HUDEP-2 (cell line): Measurements from ENCODE around the gene NFAM1.

Experiments used
- DNase-seq, 76 experiments: peaks; one replicate each; lab custom pipeline; 2025; ENCODE audit not compliant: unreplicated experiment in 76 of 76; lab: John Stamatoyannopoulos, UW

NFAM1 gene

DNA sequence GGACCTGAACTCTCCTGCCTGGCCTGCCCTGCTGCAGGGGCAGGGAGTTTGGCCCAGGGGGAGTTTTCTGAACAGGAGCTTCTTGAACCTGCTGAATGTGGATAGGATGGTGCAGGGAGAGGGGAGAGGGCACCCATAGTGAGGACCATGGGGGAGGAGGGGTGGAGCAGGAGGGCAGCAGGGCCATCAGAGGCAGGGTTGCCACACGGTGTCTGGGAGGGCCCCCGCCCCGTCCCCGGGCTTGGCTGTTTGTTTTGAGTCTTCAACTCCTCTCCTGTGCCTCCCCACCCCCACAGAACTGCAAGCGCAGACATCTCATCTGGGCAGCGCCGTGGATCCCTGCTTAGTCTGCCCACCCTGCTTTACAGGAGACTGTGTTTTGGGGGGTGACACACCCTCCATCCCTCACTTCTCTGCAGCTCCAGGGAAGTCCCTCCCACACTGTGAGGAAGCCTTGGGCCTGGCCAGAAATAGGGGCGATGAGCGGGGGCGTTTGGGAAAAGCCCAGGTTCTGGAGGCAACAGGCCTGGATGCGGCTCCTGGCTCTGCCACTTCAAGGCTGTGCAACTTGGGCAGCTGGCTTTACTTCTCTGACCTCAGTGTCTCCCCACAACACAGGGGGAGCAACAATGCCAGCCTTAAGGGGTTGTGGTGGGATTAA, 14.4 kb downstream of the NFAM1 start:
- no peak for DNase-seq

- DNase-seq = no peak
Measured at GRCh38 chr22:42416671-42417230, 15.5 kb downstream of the NFAM1 start.

DNA sequence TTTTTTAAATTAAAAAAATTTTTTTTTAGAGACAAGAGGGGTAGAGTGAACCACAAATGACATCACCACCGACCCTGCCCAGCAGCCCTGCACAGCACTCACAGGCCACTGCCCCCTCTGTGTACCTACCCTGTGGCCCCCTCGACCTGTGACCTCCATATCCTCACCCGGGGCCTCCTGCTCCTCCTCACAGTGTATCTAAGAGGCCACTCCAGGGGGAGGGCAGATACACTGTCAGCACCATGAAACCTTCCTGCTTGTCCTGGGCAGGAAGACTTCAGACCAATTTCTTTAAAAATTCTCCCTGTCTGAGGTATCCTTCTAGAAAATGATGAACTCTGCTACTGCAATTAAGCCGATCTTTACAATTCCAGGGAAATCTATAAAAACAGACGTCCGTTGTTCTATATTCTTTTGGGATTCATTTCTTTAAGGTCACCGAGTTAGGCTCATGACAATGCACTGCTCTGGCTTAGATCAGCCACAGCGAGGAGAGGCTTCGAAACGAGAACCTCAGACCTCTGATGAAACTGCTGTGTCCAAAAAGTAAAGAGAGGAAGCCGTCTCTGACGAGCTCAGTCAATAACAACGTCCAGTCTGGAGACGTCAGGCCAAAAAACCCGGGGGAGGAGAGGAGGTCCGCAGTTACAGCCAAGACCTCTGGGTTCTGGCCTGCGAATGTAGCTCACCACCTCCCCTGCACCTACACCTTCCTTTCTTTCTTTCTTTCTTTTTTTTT, 17.5 kb downstream of the NFAM1 start:
- no peak for DNase-seq

DNA sequence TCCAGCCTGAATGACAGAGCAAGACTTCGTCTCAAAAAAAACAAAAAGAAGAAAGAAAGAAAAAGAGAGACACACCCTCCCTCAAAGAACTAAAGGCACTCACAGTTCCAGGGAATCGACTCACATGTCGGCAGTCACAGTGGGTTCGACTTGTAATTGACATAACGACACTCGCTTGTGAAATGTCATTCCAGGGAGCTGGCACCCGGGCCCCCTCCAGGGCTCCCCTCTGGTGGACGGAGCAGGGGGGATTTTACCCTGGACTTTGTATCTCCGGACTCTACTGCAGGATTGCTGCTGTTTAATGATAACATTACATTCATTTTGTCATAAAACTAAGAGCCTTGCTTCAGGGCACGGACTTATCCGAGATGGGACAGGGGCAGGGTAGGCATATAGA, 18.2 kb downstream of the NFAM1 start:
- DNase-seq = no peak

GRCh38 chr22:42412744-42413333, 19.4 kb downstream of the NFAM1 start:
- no peak for DNase-seq

GRCh38 chr22:42410708-42411107, 21.5 kb downstream of the NFAM1 start:
- DNase-seq = no peak

GRCh38 chr22:42408810-42409529, 23.2 kb downstream of the NFAM1 start:
- no peak for DNase-seq

- no peak for DNase-seq
Measured at GRCh38 chr22:42408276-42408675, 23.9 kb downstream of the NFAM1 start.

DNA sequence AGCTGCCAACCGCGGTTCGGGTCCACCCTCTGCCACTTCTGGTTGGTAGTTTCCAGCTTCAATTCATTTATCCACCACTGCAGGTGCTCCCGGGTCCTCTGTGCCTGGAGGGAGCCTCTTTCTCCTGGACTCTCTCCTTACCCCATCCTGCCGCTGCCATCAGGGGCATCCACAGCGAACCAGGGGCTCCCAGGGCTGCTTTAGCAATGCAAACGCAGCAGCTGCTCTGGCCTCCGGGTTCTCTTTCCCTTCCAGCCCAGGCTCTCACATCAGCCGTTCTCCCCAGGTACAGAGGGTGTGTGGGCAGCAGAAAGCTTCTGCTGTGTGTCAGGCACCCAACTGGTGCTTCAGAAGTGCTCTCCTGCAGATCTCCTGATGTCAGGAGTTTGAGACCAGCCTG, 27.9 kb downstream of the NFAM1 start:
- no peak for DNase-seq

GRCh38 chr22:42401535-42402334, 30.5 kb downstream of the NFAM1 start:
- DNase-seq = no peak

- DNase-seq = no peak
Measured at GRCh38 chr22:42400811-42401534, 31.2 kb downstream of the NFAM1 start.

DNA sequence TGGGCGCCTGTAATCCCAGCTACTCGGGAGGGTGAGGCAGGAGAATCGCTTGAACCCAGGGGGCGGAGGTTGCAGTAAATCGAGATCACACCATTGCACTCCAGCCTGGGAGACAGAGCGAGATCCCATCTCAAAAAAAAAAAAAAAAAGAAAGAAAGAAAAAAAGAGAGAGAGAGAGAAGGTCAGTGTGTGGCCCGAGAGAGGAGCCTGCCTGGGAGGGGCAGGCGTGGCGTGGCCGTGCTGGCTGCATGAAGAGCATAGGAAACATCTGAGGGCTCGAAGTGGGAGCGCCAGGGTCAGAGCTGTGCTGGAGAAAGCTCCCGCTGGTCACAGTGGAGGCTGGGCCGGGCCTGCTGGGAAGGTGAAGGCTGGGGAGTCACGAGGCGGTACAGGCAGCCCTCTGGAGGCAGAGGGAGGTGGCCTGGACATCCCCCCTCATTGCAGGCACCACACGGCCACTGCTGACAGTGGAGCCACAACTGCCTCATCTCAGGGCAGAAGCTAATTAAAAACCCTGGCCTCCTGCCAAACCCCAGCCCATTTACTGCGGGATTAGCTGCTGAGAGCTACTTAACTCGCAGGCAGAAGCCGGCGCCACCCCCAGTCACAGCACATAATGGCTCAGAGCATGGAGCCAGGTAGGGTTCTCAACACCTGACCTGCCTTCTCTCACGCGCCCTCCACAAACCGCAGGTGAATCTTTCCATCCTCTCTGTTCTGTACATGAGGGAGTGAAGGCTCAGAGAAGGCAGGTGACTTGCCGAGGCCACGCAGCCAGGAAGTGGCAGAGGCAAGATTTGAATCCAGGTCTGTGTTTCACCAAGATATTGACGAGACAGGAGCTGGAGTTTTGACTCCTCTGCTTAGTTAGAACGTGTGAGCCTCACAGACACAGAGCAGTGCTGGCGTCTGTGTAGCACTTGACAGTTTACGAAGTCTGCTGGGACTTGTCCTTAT, 32.6 kb downstream of the NFAM1 start:
- peak in 7 of 76 experiments; percentile 2 to 27 (median 9) for DNase-seq

DNA sequence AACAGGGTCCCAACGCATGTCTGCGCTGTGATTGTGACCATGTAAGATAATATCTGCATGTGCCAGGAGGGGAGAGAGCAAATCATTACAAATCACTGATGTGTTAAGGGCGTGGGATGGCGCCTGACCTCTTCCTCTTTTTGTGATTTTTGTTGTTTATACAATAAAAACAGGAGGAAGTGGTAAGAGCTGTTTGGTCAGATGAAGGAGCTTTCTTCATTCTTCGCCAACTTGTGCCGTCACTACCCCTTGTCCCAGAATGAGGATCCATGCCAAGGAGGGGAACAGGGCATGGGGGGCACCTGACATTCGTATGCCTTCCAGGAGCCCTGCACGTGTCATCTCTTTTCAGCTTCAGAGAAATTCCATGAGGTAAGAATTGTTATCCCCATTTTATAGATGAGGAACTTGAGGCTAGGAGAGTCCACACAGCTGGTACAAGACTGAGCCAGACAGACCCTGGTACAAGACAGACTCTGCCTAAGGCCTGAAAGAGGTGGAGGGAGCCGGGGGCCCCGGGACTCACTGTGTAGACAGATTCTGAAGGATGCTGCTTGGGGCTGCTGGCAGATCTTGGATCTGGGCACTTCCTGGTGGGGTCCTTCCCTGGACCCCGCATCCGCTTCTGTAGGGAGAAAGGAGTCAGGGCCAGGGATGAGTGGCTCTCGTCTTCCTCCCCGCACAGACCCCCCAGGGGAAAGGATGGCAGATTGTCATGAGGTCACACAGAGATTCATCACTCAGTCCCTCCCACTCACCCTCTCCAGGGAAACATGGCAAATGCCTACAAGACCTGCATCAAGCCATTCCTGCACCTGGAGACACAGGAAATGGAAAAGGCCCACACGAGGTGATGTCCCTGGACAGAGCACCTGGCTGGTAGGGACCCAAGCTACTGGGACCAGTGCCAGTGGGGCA, 34.6 kb downstream of the NFAM1 start:
- no peak for DNase-seq

GRCh38 chr22:42396621-42397331, 35.4 kb downstream of the NFAM1 start:
- DNase-seq = no peak

DNA sequence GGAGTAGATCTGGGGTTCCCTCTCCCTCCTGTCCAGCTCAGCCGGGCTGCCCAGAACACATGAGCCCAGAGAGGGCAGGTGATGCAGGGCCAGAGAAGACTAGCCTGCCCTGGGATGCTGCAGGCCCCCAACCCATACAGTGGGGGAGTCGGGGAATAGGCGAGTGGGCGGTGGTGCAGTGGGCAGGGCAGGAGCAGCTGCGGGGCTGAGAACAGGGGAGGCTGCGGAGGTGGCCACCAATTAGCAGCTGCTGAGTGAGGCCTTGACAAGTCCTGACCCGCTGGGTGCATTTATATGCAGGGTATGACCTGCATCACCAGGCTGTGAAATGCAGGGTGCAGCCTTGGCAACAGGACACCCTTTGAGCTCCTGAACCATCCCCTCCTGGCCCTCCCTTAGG, 43.1 kb downstream of the NFAM1 start:
- no peak for DNase-seq

GRCh38 chr22:42388130-42388797, 43.9 kb downstream of the NFAM1 start:
- DNase-seq = no peak
